GM04503 (cell line): Measurements from ENCODE around the gene SLC43A1.

Experiments used
- DNase-seq: peaks from one replicate; pipeline ENCODE4 v3.0.0-alpha.2; 2012; ENCODE audit warnings: low read depth

SLC43A1 gene

GRCh38 chr11:57479021-57479663 lies 36.4 kb downstream of the SLC43A1 start:
- DNase-seq: no peak

- no peak for DNase-seq
Measured at GRCh38 chr11:57477507-57478189, 37.9 kb downstream of the SLC43A1 start.

- DNase-seq: no peak
Measured at GRCh38 chr11:57476757-57477506, 38.6 kb downstream of the SLC43A1 start.

GRCh38 chr11:57476047-57476756 lies 39.3 kb downstream of the SLC43A1 start:
- no peak for DNase-seq

GRCh38 chr11:57475671-57476046 lies 39.8 kb downstream of the SLC43A1 start:
- no peak for DNase-seq

GRCh38 chr11:57475191-57475590 lies 40.3 kb downstream of the SLC43A1 start:
- no peak for DNase-seq

GRCh38 chr11:57474803-57475115 lies 40.7 kb downstream of the SLC43A1 start:
- DNase-seq: no peak

GRCh38 chr11:57474017-57474802 lies 41.3 kb downstream of the SLC43A1 start:
- DNase-seq: no peak

- DNase-seq: no peak
Measured at GRCh38 chr11:57473285-57473841, 42.1 kb downstream of the SLC43A1 start.

- DNase-seq: no peak
Measured at GRCh38 chr11:57471496-57471895, 44.0 kb downstream of the SLC43A1 start.

- DNase-seq: no peak
Measured at GRCh38 chr11:57469268-57469667, 46.2 kb downstream of the SLC43A1 start.

- DNase-seq: no peak
Measured at GRCh38 chr11:57468276-57468675, 47.2 kb downstream of the SLC43A1 start.

- DNase-seq: no peak
Measured at GRCh38 chr11:57467508-57468157, 47.9 kb downstream of the SLC43A1 start.

- no peak for DNase-seq
Measured at GRCh38 chr11:57466680-57467079, 48.8 kb downstream of the SLC43A1 start.

- DNase-seq: no peak
Measured at GRCh38 chr11:57464539-57465181, 50.8 kb downstream of the SLC43A1 start.

GRCh38 chr11:57463671-57464538 lies 51.6 kb downstream of the SLC43A1 start:
- no peak for DNase-seq

GRCh38 chr11:57462597-57462996 lies 52.9 kb downstream of the SLC43A1 start:
- no peak for DNase-seq

- DNase-seq: no peak
Measured at GRCh38 chr11:57461841-57462489, 53.5 kb downstream of the SLC43A1 start.
